GM12865 (cell line): ENCODE results near the gene SLC22A23.

Experiments
- DNase-seq: peaks from one replicate; pipeline ENCODE4 v3.0.0; 2010; ENCODE audit warnings: low read depth
- H3K4me3 ChIP-seq: 2 replicates; pipeline ENCODE4 v1.5.1; 2011; ENCODE audit warnings: mild to moderate bottlenecking, low read depth, low read length, control low read depth
- CTCF ChIP-seq: IDR thresholded peaks from 2 replicates; pipeline ENCODE4 v1.5.1; 2011; ENCODE audit warnings: low read length, control low read depth, low read depth, inconsistent platforms; ENCODE audit not compliant: insufficient read depth; ENCODE audit errors: missing control alignments

SLC22A23 gene

GRCh38 chr6:3359973-3360726, 96.7 kb downstream of the SLC22A23 start:
- TF ChIP-seq CTCF: no peak
- DNase-seq: no peak
- H3K4me3 ChIP-seq: no peak overlapping the region

GRCh38 chr6:3359101-3359752, 97.6 kb downstream of the SLC22A23 start:
- DNase-seq: no peak
- TF ChIP-seq CTCF: no peak
- no peak overlapping the region for H3K4me3 ChIP-seq

DNA sequence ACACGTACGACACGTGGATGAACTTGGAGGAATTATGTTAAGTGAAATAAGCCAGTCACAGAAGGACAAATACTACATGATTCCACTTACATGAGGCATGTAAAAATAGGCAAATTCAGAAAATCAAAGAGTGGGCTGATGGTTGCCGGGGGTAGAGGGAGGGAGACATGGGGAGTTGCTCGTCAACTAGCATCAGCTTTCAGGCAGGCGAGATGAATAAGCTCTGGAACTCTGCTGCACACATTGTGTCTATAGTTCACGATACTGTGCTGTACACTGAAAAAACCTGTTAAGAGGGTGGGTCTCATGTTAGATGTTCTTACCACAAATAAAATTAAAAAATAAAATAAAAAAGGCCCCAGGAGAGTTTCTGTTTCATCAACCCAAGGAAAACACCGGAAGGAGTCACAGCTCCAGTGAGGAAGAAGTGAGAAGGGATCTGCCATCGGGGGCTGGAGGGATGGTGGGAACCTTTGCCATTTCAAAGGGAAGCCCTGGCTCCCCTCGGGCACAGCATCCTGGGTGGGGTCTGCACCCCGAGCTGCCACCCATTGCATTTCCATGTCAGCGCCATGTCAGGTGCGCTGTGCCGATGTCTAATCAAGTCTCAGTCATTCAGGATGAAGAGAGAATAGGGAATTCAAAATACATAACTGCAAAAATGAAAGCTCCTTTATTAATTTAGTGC, 98.3 kb downstream of the SLC22A23 start:
- TF ChIP-seq CTCF: no peak
- no peak for DNase-seq
- H3K4me3 ChIP-seq: no peak overlapping the region

DNA sequence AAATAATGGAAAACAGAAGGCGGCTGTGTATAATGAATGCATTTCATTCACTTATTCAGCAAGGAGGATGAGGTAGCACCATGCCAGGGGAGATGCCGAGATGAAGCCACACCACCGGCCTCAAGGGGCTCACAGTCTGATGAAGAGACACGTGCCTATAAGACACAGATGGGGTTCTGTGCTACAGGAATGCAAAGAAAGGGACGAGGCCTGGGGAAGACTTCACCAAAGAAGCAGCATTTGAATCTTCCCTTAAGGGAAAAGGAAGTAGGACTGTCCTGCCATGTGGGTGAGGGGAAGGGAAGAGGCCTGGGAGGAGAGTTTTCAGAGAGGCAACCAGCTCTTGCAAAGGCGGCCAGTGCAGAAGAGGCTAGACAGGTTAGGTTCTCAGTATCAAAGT, 99.2 kb downstream of the SLC22A23 start:
- DNase-seq: no peak
- no peak overlapping the region for H3K4me3 ChIP-seq
- no peak for TF ChIP-seq CTCF

- no peak for TF ChIP-seq CTCF
- H3K4me3 ChIP-seq: no peak overlapping the region
- no peak for DNase-seq
Measured at GRCh38 chr6:3356824-3357420, 99.9 kb downstream of the SLC22A23 start.

DNA sequence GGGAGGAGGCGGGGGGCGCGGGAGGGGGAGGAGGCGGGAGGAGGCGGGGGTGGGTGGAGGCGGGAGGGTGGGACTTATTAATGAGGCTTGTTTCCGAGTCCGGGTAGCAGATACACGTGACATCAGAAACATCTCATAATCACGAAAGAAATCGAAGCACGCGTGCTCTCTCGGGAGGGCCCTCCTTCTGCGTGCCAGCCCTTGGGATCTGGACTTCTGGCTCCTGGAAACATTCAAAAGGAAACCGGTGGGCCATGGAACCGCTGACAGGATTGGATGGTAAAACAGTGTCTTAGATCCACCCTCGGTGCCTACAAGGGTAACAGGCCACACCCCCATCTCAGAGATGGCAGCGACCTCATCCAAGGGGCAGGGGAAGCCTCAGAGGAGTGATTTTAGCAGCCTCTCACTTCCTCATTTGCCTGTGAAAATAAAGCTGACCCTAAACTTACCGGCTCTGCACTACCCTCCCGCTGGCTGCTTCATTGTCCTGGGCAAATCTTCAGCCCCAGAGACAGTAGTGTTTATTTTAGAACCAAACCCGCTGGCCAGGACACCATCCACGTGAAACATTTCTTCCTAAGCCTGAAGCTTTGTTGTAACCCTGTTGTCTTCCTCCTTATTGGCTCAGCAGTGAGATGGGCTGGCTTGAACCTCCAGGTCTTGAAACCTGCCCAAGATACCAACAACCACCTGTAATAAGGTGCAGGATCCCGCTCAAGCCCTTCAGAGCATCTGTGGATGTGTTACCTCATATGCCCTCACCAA, 100.6 kb downstream of the SLC22A23 start:
- DNase-seq: peak; percentile 73
- TF ChIP-seq CTCF: no peak
- H3K4me3 ChIP-seq: peak overlapping the region; percentile 55
